A549 treated with AZD2906 at 1 μM for 4 hours (cell line): ENCODE data around the gene INSM1. TPM values are rescaled to one million over a fixed set of nuclear protein-coding genes. Genes with fewer than 3 reads are reported as not detected.

Experiments
- total RNA-seq: library from RNA; stranded (reverse); fragments of 200-300 nt; extraction: Qiagen RNA extraction; gene quantifications from 5 replicates; pipeline ENCODE4 v1.2.3, GENCODE V29; 2022

INSM1 gene
- not detected in 5 replicates for total RNA-seq

GRCh38 chr20:20367575-20368417 lies at the start of gene INSM1:
TSS of gene INSM1 (plus strand) at chr20:20368104. CDS start at chr20:20368268, 164 bp downstream.

